Fibroblast of skin of abdomen (primary cell): ENCODE results near the gene ZP1.

Experiments
- DNase-seq: peaks from one replicate; pipeline ENCODE4 v3.0.0-alpha.2; 2013

The ZP1 gene

GRCh38 chr11:60844045-60844869 lies 23.1 kb upstream of the ZP1 start:
- DNase-seq = no peak

- no peak for DNase-seq
Measured at GRCh38 chr11:60844870-60845221, 22.5 kb upstream of the ZP1 start.

GRCh38 chr11:60845338-60845737 lies 22.0 kb upstream of the ZP1 start:
- DNase-seq = no peak

GRCh38 chr11:60847281-60847680 lies 20.1 kb upstream of the ZP1 start:
- DNase-seq = no peak

DNA sequence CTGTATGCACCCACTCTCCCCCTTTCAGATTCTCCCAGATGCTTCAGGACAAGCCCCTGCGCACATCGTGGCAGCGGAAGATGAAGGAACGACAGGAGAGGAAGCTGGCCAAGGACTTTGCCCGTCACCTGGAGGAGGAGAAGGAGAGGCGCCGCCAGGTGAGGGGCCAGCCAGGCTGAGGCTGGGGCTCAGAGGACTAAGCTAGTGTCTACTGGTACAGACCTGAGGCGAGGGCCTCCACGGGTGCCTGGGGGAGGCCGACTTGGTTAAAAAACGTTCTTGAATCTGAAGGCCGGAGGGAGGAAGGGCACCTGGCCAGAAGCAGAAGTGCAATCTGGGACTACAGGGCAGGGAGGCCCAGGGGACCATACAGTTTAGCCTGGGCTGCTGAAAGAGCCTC lies 19.4 kb upstream of the ZP1 start:
- DNase-seq = no peak

DNA sequence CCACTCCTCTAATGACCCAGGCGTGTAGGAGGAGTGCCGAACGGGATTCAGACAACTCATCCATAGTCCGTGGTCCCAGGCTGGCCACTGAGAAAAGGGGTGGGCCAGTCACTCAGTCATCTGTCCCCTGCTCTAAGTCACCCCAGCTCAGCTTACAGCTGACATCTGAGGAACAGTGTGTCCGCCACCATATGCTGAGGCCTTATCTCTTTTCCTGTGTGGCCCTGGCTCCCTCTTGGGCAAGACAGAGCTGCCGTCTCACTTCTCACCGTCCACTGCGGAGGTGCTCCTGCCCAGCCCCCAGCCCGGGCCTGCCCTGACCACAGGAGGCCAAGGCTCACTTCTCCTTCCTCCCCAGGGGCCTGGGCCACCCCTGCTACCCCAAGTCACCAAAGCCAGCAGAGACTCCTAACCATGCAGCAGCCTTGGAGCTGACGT lies 18.6 kb upstream of the ZP1 start:
- no peak for DNase-seq

DNA sequence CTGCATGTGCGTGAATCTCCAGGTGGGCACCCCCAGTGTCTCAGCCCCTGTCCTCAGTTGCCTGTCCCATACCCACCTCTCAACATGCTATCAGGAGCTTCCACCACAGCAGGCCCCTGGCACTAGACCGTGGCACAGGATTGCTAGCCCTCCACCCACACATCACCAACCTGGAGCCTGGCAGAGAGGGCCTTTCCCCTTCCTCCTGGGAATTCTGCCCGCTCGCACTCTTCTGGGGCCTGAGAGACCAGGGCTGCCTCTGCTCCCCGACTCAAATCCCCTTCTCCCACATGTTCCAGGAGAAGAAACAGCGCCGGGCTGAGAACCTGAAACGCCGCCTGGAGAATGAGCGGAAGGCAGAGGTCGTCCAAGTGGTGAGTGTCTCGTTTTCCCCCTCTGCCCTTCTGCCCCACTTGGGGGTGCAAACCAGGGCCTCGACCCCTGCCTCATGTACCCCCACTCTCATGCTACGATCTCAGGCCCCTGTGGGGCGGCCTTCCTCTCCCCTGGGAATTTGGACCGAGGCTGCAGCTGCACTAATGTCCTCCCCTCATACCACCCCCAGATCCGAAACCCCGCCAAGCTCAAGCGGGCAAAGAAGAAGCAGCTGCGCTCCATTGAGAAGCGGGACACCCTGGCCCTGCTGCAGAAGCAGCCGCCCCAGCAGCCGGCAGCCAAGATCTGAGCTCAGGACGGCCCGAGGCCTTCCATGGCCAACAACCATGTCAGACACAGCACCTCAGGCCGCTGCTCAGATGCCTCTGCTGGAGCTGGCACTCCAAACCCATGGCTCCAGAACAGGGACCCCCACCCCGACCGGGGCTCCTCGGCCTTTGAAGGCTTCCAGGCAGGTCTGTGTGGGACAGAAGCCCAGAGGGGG lies 17.5 kb upstream of the ZP1 start:
- DNase-seq = no peak

DNA sequence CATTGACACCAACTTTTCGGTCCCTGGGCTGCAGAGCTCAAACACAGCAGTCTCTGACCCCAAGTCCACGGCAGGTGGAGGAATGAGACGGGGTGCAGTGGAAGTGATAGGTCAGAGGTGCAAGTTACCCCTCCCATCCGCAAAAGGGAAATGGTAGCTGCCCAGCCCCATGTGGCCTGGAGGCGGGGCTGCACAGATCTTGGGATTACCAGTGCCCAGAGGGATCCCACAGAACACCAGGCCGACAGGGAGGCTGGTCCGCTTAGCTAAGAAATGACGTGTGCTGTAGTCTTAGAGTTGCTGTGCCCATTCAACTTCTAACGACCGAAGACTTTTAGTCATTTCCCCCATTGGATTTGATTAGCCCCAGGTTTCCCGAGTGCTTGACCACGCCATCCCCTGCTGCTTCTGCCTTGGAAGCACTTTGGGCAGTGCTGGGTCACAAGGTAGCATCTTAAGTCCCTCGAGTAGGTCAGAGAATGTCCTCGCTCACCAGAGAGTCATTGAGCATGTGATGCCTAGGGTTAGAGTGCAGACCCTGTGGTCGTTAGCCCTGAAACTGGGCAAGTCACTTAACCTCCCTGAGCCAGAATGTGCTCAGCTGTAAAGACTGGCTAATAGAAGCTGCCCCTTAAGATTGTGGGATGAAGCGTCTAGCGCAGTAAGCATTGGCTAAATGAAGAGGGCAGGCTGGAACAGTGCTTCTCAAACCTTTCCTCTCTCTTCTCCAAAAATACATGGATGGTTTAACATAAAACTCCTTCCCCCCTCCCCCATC lies 15.8 kb upstream of the ZP1 start:
- DNase-seq = no peak

- no peak for DNase-seq
Measured at GRCh38 chr11:60852117-60852981, 15.0 kb upstream of the ZP1 start.

GRCh38 chr11:60852982-60853950 lies 14.1 kb upstream of the ZP1 start:
- DNase-seq = no peak

- DNase-seq = no peak
Measured at GRCh38 chr11:60854140-60854846, 13.0 kb upstream of the ZP1 start.

GRCh38 chr11:60854847-60855725 lies 12.3 kb upstream of the ZP1 start:
- no peak for DNase-seq

- DNase-seq = no peak
Measured at GRCh38 chr11:60855726-60856633, 11.4 kb upstream of the ZP1 start, which contains the start of gene PTGDR2. Gene PTGDR2 (minus strand): TSS chr11:60855950. CDS start chr11:60853722, 2,228 bp downstream.

DNA sequence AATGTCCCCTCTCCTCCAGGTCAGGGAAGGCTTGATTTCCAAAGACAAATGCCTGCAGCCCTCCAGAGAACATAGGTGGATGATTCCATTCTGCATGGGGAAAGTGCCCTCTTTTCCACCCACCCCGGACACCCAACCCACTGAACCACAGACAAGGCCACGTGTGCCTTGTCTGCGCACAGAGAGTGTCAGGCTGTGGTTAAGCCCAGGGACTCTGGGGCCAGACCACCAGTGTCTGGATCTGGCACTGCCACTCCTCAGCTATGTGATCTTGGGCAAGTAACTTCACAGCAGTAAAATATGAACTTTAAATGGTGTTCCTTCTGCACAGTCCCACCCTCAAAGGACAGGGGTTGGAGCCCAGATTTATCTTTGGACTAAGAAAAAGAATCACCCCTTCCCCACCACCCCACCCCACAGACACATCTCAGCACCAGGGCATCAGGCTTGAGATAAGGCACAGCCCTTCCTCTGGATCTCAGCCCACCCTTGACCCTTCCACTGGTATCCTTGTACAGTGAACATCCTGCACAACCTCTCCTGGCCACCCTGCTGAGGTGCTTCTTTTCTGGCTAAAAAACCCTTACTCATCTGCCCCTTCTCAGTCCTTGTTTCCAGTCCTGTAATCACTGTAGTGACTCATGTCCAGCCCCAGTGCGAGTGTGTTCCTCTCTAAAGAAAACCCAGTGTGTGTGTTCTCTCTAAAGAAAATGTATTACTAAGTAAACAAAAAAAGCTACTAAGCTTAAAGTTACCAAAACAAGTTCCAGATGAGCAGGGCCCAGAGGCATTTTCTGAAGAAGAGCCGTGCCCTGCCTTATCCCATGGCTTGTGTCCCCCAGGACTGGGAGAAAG lies 9.7 kb upstream of the ZP1 start:
- no peak for DNase-seq

- DNase-seq = no peak
Measured at GRCh38 chr11:60858236-60858635, 9.1 kb upstream of the ZP1 start.

DNA sequence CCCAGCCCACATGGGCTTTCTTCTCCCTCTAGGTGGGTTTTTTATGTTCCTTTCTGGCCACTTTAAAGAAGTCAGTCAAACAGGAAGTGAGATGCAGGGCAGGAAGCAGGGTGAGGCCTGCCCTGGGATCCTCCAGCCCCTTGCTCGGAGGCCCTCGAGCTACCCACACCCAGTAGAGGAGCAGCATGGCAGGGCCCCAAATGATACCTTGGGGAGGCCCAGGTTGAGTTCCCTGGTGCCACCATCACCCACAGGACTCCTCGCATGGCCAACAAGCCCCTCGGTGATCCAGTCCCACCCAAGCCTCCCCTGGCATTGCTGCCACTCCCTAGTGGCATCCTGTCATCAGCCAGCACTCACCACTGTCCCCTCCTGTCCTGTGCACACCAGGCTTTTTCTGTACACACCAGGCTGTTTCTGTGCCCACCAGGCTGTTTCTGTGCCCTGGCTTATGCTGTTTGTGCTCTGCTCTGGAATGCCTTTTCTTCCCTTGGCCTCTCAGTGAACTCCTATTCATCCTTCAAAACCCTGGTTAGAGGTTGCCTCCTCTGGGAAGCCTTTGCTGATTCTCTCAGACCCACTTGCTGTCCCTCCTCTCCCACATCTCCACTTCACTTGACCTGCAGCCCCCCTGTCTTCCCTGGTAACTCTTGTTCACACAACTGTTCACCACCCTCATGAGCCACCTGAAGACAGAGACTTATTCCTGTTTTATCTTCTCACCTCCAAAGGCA lies 8.4 kb upstream of the ZP1 start:
- DNase-seq = no peak
